AG08396 (cell line): ENCODE data around the gene APOA4.
"Not testable (repeated sequence)": the region's sequence is repeated elsewhere in the genome, so short reads cannot be mapped to it uniquely, and the experiment has no call there.

Experiments
- DNase-seq: peaks from one replicate; pipeline ENCODE4 v3.0.0; 2012; ENCODE audit warnings: low spot score, mixed read lengths

APOA4 gene

DNA sequence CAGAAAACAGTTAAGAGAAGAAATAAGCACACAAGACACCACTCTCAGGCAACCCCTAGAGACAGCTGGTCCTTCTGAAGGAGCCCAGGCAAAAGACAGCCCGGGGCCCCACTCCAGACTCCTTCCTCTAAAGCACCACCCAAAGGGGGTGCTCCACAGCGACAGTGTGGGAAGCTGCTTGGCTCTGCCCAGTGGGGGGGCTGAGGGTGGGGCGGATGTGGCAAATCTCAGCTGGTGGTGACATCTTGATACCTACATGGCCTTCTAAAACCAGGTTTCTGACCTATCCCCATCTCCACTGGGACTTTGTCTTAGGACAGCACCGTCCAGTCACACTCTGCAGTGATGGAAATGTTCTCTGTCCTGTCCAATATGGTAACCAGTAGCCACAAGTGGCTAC is 24.5 kb upstream of the APOA4 start:
- DNase-seq: no peak

DNA sequence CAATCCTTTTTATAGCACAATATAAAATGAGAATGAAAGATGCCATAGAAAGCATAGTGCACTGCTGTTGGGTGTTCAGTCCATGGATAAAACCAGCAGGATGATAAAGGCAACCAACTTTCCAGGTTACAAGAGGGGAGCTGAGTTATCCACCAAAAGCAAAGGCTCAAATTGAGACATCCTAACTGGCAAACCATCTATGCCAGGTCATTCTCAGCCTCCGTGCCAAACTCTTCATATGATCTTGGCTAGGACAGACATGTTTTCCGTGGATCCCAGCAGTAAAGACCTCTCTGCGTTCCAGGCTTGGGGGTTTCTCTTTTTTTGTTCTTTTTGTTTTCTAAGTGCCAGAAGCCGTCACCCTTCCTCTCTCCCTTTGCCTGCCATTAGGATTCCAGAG is 21.6 kb upstream of the APOA4 start:
- DNase-seq: no peak

DNA sequence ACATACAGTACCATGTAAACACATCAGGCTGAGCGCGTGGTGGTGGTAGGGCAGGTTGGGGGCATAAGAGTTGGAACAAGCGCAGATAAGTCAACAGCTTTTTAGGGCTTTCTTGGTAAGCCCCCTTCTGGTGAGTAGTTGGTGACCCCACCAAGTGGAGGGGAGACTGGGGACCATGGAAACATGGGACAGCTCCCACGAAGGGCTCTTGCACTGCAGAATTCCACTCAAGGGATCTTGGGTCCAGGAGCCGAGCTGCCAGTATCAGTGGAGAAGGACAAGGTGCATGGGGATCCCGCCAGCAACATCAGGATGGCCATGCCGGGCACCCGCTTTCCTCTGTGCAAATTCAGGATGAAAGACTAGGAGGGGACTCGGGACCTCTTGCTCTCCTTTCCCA is 20.6 kb upstream of the APOA4 start:
- no peak for DNase-seq

DNA sequence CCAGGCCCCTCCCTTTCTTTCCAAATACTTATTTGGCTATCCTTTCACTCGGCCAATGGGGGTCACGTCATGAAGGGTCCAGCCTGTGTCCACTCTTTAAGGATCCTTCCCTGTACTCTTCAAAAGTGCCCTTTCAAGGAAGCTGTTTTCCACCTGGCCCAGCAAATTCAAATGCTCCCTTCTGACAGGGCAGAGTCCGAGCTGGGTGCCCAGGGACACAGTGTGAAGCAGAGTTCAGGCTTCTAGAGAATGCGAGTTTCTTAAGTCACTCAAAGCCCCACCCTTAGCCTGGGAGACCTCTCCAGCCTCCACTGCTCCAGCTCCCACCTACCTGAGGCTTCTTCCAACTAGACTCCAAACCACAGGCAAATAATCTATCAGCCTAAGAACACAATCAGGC is 19.8 kb upstream of the APOA4 start:
- DNase-seq: no peak

DNA sequence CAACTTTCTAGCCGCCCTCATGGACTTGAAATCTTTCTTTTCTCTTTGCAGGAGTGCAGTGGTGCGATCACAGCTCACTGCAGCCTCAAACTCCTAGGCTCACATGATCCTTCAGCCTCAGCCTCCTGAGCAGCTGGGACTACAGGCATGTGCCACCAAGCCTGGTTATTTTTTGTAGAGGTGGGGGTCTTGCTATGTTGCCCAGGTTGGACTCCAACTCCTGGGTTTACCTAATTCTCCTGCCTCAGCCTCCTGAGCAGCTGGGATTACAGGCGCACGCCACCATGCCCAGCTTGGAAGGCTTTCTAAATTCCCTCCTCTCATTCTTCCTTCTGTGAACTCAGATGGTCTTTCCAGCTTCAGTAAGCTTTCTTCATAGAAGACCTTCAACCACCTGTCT is 19.0 kb upstream of the APOA4 start:
- no peak for DNase-seq

DNA sequence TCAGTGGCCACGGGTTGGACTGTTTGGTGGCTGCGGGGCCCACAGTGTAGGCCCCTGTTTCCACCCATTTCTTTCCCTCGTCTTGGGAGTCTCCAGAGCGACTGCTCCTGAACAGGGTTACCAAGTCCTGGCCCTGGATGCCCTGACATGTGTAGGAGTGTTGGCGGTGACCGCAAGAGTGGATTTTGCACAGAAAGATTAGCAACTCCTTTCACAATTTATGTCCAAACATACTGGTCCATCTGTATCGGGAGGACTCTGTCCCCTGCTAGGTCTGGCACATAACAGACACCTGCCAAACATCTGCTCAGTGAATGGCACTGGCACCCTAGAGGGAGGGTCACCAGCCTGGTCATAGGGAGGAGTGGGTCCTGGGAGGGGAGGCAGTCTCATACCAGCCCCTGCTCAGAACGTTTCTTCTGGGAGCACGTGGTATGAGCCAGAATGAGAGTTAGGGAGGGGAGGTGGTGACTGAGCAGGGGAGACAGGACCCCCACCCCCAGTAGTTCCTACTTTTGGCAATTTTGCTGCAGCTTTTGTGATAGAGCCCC is 17.7 kb upstream of the APOA4 start:
- no peak for DNase-seq

DNA sequence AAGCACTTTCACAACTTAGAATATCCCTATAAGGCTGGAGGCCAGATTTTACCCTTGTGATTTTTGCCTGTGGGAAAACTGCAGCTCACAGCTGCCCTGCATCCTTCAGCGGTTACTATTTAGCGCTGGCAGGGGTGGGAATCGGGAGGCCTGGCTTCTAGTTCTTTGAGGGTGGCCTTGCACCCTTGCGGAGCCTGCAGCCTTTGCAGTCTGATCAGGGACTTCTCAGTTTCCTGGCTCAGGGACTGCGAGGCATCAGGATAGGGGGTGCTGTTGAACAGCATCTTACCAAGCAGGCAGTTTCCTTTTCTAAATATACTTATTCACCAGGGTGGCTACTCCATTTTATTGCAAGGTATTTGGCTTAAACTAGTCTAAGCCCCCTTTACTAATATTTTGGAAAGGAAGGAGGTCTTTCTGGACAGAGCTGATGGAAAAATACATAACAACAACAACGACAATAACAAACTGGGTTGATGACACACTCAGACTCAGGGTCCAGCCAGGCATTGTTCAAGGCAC is 17.2 kb upstream of the APOA4 start:
- DNase-seq: no peak

DNA sequence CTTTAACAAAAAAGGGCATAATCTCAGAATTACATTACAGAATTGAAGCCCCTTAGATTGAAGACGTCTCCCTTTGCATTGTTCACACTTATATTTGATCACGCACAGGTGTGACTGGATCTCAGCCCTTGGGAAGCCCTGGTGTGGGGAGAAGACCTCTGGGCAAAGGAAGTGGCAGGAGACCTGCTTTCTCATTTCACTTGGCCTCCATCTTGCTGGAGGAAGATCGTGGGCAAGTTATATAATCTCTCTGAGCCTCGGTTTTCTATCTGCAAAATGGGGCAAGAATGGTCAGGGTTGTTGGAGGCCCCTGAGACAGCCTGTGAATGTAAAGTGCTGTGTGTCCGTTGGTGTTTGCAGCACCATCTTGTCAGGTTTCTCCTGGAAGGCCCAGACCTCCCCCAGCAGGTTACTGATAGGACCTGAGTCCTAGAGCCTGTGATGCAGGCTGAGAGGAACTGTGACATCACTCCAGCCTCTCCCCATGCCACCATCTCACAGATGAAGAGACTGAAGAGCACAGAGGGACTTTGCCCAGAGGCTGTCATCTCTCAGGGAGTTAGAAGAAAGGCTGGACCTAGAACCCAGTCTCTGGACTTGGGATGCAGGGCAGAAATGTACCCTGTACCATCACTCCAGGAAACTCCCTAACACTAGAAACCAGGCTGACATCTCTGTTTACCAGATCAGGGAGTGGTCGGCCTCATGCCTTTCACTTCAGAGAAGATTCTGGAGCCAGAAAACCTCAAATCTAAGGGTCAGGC is 15.4 kb upstream of the APOA4 start:
- no peak for DNase-seq

DNA sequence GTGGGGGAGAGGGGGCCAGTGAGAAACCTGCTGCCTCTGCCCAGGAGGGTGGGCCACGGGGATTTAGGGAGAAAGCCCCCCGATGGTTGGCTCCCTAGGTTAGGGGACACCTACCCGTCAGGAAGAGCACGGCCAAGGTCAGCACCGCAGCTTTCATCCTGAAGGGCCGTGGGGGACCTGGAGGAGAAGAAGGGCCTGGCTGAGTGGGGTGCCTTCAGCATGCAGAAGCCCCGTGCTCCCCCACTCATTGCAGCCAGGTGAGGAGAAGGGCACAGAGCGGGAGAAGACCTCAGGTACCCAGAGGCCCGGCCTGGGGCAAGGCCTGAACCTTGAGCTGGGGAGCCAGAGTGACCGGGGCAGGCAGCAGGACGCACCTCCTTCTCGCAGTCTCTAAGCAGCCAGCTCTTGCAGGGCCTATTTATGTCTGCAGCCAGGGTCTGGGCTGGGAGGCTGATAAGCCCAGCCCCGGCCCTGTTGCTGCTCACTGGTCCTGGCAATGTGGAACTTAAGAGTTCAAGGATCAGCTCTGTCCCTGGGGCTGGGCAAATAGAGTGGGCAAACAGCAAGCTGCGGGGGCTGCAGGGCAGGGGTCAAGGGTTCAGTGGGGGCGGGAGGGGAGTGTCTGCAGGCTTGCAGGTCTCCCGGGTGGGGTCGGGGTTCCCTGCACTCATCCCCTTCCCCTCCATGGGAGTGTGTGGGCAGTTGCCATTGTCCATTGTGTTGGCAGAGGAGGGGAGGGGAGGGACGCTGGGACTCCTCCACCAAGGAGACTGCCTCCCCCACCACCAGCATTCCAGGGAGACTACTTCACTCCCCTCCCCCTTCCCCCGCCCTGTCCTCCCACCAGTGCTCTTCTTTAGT is 14.4 kb upstream of the APOA4 start, which contains the start of gene APOA1:
Gene APOA1 (minus strand): TSS at position 392 of the 861 bp plus-strand sequence. CDS start 235 bp downstream, at position 157.
- DNase-seq: no peak

DNA sequence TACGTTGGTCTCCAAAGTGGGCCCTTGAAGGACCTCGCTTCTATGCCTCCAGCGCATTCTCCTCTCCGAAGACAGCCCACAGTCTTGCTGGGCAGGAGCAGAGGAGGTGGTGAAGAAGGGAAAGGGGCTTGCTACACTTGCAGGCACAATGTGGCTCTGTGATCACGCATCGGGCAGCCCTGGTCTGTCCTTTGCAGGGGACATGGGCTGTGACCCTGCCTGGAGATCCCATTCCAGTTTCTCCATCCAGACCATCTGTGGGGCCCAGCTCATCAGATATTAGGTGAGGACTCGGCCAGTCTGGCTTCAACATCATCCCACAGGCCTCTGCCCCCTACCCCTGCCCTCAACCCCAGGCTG is 13.5 kb upstream of the APOA4 start:
- DNase-seq: no peak

DNA sequence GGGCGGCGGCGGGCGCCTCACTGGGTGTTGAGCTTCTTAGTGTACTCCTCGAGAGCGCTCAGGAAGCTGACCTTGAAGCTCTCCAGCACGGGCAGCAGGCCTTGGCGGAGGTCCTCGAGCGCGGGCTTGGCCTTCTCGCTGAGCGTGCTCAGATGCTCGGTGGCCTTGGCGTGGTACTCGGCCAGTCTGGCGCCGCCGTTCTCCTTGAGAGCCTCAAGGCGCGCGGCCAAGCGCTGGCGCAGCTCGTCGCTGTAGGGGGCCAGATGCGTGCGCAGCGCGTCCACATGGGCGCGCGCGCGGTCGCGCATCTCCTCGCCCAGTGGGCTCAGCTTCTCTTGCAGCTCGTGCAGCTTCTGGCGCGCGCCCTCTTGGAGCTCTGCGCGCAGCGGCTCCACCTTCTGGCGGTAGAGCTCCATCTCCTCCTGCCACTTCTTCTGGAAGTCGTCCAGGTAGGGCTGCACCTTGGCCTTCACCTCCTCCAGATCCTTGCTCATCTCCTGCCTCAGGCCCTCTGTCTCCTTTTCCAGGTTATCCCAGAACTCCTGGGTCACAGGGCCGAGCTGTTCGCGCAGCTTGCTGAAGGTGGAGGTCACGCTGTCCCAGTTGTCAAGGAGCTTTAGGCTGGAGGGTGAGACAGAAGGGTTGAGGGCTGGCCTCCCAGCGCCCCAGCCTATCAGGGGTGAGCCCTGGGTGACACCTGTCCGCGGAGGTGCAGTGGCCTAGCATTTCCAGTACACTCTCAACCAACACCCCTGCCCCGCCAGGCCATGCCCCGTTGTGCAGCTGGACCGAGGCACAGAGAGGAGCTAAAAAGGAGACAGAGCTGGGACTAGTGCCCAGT is 12.9 kb upstream of the APOA4 start:
- peak; percentile 96 for DNase-seq

DNA sequence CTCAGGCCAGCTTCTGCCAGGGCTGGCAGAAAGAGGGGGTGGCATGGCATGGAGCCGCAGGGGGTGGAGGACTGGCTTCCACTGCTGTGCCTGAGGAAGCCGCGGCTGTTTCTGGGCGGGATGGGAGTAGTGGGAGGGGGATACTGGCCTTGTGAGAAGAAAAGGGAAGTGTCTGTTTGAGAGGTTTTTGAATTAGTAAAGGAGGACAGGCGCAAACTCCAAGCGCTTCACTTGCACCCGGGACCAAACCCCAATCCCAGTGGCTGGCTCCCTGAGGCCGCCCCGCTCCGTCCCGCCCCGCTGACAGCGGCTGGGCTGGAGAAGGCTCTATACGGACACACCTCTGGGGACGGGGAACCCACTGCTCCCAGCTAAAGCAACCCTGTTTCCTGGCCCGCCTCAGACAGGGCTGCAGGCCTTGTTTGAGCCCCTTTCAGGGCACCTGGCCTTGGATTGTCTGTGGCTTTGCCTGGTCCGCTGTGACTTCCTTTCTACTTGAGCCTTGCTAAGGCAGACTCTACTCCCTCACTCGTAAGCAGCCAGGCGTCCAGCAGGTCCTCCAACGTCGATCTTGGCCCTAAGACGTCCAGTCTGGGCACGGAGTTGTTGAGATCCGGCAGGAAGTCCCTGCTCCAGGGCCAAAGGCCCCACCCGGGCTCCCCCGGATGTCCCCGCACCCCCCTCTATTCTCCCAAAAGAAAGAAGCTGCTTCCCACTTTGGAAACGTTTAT is 12.1 kb upstream of the APOA4 start:
- peak; percentile 29 for DNase-seq

DNA sequence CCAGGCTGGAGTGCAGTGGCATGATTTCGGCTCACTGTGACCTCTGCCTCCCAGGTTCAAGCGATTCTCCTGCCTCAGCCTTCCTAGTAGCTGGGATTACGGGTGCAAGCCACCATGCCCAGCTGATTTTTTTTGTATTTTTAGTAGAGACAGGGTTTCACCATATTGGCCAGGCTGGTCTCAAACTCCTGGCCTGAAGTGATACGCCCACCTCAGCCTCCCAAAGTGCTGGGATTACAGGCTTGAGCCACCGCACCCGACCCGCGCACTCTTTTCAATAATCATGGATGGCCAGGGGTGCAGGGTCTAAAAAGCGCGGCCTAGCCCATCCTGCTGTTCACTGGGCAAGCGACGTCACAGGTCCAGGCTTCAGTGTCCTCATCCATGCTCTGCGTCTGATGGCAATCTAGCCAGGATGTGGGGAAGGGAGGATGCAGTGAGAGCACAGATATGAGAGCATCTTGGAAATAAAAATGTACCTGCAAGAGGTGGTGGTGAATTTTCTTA is 11.5 kb upstream of the APOA4 start:
- DNase-seq: not testable (repeated sequence)

DNA sequence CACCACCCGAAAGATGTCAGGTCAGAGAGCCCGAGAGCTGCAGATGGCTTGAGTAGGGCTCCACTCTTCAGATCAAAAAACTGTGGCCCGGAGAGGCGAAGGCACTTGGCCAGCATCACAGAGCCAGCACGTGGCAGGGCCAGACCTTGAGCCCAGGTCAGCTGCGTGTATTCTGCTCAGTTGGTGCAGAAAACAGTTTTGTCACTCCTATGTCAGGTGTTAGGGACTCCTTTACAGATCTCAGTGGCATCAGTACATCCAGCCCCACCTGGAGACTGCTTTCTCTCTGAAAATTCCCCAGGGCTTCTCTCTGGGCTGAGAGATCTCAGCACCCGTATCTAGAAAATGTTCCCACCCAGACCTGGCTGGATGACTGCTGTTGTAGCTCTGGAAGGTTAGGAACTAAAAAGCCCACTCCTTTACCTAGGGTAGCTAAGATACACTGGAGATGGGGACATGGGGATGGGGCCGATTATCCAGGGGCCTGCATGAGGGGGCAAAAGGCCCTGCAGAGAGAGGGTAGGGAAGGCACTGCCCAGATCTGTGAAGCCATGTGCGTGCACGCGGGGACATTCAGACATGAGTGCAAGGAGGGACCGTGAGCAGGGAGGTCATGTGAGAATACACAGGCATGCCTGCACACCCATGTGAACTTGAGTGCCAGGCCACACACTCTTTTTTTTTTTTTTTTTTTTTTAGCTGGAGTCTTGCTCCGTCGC is 10.9 kb upstream of the APOA4 start:
- DNase-seq: no peak

DNA sequence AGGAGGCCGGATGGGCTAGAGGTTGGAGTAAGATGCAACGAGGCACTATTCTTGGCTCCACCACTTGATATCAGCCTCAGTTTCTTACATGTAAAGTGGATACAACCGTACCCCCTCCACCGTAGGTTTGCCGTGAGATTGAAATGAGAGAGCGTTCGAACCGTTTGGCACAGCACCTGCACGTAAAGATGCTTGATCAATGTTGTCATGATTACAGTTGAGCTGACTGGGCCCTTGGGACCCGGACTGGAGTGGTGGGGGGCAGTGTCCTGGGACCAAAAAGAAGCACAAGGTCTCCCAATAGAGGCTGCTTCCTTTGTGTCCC is 10.3 kb upstream of the APOA4 start:
- DNase-seq: no peak

DNA sequence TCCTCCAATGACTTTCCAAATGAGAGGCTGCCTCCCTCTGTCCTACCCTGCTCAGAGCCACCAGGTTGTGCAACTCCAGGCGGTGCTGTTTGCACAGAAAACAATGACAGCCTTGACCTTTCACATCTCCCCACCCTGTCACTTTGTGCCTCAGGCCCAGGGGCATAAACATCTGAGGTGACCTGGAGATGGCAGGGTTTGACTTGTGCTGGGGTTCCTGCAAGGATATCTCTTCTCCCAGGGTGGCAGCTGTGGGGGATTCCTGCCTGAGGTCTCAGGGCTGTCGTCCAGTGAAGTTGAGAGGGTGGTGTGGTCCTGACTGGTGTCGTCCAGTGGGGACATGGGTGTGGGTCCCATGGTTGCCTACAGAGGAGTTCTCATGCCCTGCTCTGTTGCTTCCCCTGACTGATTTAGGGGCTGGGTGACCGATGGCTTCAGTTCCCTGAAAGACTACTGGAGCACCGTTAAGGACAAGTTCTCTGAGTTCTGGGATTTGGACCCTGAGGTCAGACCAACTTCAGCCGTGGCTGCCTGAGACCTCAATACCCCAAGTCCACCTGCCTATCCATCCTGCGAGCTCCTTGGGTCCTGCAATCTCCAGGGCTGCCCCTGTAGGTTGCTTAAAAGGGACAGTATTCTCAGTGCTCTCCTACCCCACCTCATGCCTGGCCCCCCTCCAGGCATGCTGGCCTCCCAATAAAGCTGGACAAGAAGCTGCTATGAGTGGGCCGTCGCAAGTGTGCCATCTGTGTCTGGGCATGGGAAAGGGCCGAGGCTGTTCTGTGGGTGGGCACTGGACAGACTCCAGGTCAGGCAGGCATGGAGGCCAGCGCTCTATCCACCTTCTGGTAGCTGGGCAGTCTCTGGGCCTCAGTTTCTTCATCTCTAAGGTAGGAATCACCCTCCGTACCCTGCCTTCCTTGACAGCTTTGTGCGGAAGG is 9.5 kb upstream of the APOA4 start:
- DNase-seq: no peak

DNA sequence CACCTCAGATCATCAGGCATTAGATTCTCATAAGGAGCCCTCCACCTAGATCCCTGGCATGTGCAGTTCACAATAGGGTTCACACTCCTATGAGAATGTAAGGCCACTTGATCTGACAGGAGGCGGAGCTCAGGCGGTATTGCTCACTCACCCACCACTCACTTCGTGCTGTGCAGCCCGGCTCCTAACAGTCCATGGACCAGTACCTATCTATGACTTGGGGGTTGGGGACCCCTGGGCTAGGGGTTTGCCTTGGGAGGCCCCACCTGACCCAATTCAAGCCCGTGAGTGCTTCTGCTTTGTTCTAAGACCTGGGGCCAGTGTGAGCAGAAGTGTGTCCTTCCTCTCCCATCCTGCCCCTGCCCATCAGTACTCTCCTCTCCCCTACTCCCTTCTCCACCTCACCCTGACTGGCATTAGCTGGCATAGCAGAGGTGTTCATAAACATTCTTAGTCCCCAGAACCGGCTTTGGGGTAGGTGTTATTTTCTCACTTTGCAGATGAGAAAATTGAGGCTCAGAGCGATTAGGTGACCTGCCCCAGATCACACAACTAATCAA is 8.8 kb upstream of the APOA4 start:
- no peak for DNase-seq

DNA sequence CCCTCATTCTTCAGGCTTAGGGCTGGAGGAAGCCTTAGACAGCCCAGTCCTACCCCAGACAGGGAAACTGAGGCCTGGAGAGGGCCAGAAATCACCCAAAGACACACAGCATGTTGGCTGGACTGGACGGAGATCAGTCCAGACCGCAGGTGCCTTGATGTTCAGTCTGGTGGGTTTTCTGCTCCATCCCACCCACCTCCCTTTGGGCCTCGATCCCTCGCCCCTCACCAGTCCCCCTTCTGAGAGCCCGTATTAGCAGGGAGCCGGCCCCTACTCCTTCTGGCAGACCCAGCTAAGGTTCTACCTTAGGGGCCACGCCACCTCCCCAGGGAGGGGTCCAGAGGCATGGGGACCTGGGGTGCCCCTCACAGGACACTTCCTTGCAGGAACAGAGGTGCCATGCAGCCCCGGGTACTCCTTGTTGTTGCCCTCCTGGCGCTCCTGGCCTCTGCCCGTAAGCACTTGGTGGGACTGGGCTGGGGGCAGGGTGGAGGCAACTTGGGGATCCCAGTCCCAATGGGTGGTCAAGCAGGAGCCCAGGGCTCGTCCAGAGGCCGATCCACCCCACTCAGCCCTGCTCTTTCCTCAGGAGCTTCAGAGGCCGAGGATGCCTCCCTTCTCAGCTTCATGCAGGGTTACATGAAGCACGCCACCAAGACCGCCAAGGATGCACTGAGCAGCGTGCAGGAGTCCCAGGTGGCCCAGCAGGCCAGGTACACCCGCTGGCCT is 7.2 kb upstream of the APOA4 start:
- DNase-seq: no peak
